Bone marrow (tissue), 2 donors: ENCODE data around the gene ABCC1.
"Not testable (repeated sequence)": the region's sequence is repeated elsewhere in the genome, so short reads cannot be mapped to it uniquely, and the experiment has no call there.

Experiments
- DNase-seq, 2 donors: peaks; one replicate each; lab custom pipeline; 2025; lab: John Stamatoyannopoulos, UW

ABCC1 gene

GRCh38 chr16:15967655-15968315 is 18.4 kb downstream of the ABCC1 start:
- no peak for DNase-seq

GRCh38 chr16:15970202-15970601 is 20.8 kb downstream of the ABCC1 start:
- DNase-seq = no peak

- no peak for DNase-seq
Observed at GRCh38 chr16:15970743-15971439, 21.5 kb downstream of the ABCC1 start.

GRCh38 chr16:15971440-15971815 is 22.0 kb downstream of the ABCC1 start:
- DNase-seq = no peak

- no peak for DNase-seq
Observed at GRCh38 chr16:15972046-15972868, 22.8 kb downstream of the ABCC1 start.

- DNase-seq = no peak
Observed at GRCh38 chr16:15973421-15973820, 24.0 kb downstream of the ABCC1 start.

GRCh38 chr16:15974057-15974456 is 24.6 kb downstream of the ABCC1 start:
- DNase-seq = no peak

- DNase-seq = no peak
Observed at GRCh38 chr16:15975172-15975571, 25.8 kb downstream of the ABCC1 start.

- DNase-seq = no peak
Observed at GRCh38 chr16:15976225-15976812, 26.9 kb downstream of the ABCC1 start.

GRCh38 chr16:15976929-15977637 is 27.7 kb downstream of the ABCC1 start:
- DNase-seq = no peak

GRCh38 chr16:15979801-15980200 is 30.4 kb downstream of the ABCC1 start:
- DNase-seq = no peak

- DNase-seq = no peak
Observed at GRCh38 chr16:15980329-15980728, 30.9 kb downstream of the ABCC1 start.

- DNase-seq = no peak
Observed at GRCh38 chr16:15981382-15981781, 32.0 kb downstream of the ABCC1 start.

GRCh38 chr16:15982194-15982915 is 32.9 kb downstream of the ABCC1 start:
- DNase-seq = not testable (repeated sequence)

GRCh38 chr16:15983898-15984297 is 34.5 kb downstream of the ABCC1 start:
- DNase-seq = no peak

- DNase-seq = no peak
Observed at GRCh38 chr16:15985144-15985543, 35.7 kb downstream of the ABCC1 start.

- no peak for DNase-seq
Observed at GRCh38 chr16:15986261-15986660, 36.8 kb downstream of the ABCC1 start.

- DNase-seq = no peak
Observed at GRCh38 chr16:15988268-15989013, 39.0 kb downstream of the ABCC1 start.

- DNase-seq = no peak
Observed at GRCh38 chr16:15990902-15991301, 41.5 kb downstream of the ABCC1 start.

GRCh38 chr16:15993128-15993527 is 43.7 kb downstream of the ABCC1 start:
- DNase-seq = no peak

GRCh38 chr16:15993541-15993940 is 44.1 kb downstream of the ABCC1 start:
- no peak for DNase-seq
